Body of pancreas (tissue), 4 donors: Measurements from ENCODE around the gene SNTB2.

Experiments used
- POLR2A ChIP-seq, 3 donors: fragments of 450-650 bp; IDR thresholded peaks; one replicate each; pipeline ENCODE4 v1.6.1; 2016; ENCODE audit warnings: antibody characterized with exemption in 3 of 3, mild to moderate bottlenecking in 2 of 3
- TF ChIP-seq, protein P1 (sequence below), 7 experiments: fragments of 450-650 bp in 4 of 7; fragments of 200-600 bp in 3 of 7; sonication (generic) in 3 of 7; IDR thresholded peaks; one replicate each; pipeline ENCODE4 v1.5.1; 2016 to 2019; ENCODE audit warnings: antibody characterized with exemption in 7 of 7

- TF ChIP-seq, protein P1, sequence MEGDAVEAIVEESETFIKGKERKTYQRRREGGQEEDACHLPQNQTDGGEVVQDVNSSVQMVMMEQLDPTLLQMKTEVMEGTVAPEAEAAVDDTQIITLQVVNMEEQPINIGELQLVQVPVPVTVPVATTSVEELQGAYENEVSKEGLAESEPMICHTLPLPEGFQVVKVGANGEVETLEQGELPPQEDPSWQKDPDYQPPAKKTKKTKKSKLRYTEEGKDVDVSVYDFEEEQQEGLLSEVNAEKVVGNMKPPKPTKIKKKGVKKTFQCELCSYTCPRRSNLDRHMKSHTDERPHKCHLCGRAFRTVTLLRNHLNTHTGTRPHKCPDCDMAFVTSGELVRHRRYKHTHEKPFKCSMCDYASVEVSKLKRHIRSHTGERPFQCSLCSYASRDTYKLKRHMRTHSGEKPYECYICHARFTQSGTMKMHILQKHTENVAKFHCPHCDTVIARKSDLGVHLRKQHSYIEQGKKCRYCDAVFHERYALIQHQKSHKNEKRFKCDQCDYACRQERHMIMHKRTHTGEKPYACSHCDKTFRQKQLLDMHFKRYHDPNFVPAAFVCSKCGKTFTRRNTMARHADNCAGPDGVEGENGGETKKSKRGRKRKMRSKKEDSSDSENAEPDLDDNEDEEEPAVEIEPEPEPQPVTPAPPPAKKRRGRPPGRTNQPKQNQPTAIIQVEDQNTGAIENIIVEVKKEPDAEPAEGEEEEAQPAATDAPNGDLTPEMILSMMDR (IDR thresholded peaks at IDR 0.05): no peak
- TF ChIP-seq POLR2A (IDR thresholded peaks at IDR 0.05): no peak
Observed at GRCh38 chr16:69301187-69301586, 114.2 kb downstream of the SNTB2 start.
